Umbilical cord (tissue), 2 donors: Measurements from ENCODE around the gene PDE6A. TPM values are rescaled to one million over a fixed set of nuclear protein-coding genes. Genes with fewer than 3 reads are reported as not detected.

Experiments
- DNase-seq: peaks from one replicate; pipeline ENCODE4 v3.0.0-alpha.2; 2015; ENCODE audit warnings: low spot score
- total RNA-seq: library from RNA; depleted of rRNA; stranded (reverse); fragments of >200 nt; gene quantifications from one replicate; pipeline ENCODE4 v1.2.3, GENCODE V29; 2014; ENCODE audit warnings: low replicate concordance; ENCODE audit not compliant: insufficient read depth

The PDE6A gene
- total RNA-seq, 1 donor from 2014 or later, result 5.3 TPM

DNA sequence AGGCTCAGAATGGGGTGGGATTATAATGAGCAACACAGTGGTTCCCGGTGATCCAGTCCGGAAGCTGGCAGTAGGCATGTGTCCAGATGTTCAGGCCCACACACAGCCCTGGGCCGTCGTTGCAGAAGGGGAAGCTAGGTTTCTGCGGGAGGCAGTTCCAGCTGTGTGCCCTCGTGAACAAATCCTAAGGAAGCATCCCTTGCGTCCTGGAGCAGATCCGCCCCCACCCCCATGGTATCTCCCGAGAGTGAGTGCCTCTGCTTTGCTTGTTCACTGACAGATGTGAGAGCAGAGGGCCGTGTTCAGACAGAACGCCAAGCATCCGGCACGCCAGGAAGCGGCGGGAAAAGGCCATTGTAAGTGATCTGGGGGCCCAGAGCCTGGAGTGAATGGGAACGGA, 104.8 kb downstream of the PDE6A start:
- peak; percentile 48 for DNase-seq

- DNase-seq, result no peak
These were observed 105.5 kb downstream of the PDE6A start for GRCh38 chr5:149838881-149839739.

GRCh38 chr5:149837680-149838269, 106.8 kb downstream of the PDE6A start:
- peak; percentile 57 for DNase-seq

DNA sequence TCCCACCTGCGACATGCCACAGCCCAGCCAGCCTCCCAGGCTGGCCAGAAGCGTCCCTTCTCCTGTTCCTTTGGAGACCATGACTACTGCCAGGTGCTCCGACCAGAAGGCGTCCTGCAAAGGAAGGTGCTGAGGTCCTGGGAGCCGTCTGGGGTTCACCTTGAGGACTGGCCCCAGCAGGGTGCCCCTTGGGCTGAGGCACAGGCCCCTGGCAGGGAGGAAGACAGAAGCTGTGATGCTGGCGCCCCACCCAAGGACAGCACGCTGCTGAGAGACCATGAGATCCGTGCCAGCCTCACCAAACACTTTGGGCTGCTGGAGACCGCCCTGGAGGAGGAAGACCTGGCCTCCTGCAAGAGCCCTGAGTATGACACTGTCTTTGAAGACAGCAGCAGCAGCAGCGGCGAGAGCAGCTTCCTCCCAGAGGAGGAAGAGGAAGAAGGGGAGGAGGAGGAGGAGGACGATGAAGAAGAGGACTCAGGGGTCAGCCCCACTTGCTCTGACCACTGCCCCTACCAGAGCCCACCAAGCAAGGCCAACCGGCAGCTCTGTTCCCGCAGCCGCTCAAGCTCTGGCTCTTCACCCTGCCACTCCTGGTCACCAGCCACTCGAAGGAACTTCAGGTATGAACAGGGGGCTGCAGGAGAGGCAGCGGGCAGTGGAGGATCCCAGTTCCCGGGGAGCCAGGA, 108.0 kb downstream of the PDE6A start:
- DNase-seq, result no peak

GRCh38 chr5:149834246-149834855, 110.2 kb downstream of the PDE6A start:
- peak; percentile 85 for DNase-seq

DNA sequence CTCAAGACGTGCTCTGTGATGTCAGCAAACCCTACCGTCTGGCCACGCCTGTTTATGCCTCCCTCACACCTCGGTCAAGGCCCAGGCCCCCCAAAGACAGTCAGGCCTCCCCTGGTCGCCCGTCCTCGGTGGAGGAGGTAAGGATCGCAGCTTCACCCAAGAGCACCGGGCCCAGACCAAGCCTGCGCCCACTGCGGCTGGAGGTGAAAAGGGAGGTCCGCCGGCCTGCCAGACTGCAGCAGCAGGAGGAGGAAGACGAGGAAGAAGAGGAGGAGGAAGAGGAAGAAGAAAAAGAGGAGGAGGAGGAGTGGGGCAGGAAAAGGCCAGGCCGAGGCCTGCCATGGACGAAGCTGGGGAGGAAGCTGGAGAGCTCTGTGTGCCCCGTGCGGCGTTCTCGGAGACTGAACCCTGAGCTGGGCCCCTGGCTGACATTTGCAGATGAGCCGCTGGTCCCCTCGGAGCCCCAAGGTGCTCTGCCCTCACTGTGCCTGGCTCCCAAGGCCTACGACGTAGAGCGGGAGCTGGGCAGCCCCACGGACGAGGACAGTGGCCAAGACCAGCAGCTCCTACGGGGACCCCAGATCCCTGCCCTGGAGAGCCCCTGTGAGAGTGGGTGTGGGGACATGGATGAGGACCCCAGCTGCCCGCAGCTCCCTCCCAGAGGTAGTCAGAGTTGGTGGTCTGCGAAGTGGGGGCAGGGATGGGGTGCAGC, 111.3 kb downstream of the PDE6A start:
- no peak for DNase-seq

DNA sequence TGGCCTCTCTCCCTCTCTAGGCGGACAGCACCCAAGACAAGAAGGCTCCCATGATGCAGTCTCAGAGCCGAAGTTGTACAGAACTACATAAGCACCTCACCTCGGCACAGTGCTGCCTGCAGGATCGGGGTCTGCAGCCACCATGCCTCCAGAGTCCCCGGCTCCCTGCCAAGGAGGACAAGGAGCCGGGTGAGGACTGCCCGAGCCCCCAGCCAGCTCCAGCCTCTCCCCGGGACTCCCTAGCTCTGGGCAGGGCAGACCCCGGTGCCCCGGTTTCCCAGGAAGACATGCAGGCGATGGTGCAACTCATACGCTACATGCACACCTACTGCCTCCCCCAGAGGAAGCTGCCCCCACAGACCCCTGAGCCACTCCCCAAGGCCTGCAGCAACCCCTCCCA, 112.0 kb downstream of the PDE6A start:
- DNase-seq, result no peak

DNA sequence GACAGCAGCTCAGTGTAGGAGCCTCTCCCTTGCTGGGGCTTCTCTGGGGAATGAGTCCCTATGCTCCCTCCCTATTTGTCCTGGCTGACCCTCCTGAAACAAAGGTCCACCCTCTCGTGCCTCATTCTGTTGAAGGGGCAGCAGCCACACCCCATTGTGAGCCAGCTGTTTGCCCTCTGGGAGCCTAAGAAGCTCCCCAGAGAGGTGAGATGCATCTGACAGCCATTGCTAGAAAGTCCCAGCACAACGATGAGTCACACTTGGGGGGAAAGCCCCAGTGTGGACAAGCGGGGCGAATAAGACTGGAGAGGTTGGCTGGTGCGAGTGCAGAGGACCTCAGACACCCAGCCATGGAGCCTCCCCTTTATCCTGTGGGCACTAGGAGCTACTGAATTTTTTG, 113.1 kb downstream of the PDE6A start:
- no peak for DNase-seq

DNA sequence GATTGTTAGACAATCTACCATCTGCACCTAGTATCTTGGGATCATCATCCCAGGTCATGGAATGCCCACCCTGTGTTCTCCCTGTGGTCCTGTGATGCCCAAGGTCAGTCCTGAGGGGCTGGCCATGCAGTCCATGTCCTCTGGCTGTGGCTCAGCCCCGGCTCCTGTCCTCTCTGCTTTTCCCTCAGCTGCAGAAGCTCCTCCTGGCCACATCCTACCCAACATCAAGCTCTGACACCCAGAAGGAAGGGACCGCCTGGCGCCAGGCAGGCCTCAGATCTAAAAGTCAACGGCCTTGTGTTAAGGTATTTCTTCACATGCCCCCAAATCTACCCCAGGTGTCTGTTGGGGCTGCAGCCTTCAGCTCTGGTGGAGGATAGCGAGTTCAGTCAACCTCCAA, 114.0 kb downstream of the PDE6A start:
- DNase-seq, result no peak

- DNase-seq, result no peak
These were observed 114.6 kb downstream of the PDE6A start for GRCh38 chr5:149829954-149830353.

DNA sequence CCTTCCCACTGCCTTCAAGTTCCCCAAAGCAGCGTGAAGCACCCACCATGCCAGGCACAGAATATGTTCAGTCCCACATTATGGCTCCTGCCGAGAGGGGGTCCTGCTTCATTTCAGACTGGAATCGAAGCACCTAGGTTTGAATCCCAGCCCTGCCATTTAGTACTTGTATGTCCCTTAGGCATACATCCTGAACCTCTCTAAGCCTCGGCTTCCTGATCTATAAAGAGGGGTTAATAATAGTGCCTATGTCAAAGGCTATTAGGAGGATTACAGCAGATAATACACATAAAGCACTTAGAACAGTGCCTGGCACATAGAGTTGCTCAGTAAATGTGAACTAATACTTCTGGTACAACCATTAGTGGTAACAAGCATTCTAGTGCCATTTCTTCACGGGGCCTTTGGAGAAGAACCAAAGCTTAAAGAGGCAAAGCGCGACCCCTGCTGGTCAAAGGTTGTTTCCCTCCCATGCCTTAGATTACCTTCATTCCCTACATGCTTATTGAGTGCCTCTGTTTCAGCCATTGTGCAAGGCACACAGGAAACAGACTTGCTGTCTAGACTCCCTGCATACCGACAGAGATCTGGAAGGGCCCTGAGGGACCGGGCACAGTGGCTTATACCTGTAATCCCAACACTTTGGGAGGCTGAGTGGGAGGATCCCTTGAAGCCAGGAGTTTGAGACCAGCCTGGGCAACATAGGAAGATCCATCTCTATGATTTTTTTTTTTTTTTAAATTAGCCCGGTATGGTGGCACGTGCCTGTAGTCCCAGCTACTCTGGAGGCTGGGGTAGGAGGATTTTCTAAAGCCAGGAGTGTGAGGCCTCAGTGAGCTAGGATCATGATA, 116.2 kb downstream of the PDE6A start:
- DNase-seq, result peak; percentile 94

DNA sequence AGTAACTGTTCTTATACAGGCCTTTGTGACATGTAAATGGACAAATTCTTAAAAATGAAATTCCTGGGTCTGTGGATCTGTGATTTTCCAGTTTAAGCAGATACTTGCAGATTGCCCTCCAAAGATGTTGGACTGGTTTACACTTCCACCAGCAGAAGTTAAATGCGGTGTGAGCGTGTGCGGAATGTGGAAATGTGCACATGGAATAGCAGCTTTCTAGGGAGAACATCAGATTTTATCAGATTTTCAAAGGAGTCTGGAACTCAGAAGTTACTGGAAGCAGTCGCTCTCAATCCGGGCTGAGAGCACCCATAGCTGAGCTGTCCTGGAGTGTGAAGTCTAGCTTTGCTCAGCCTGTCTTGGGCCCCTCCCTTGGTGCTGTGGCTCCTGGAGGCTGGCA, 117.0 kb downstream of the PDE6A start:
- no peak for DNase-seq

DNA sequence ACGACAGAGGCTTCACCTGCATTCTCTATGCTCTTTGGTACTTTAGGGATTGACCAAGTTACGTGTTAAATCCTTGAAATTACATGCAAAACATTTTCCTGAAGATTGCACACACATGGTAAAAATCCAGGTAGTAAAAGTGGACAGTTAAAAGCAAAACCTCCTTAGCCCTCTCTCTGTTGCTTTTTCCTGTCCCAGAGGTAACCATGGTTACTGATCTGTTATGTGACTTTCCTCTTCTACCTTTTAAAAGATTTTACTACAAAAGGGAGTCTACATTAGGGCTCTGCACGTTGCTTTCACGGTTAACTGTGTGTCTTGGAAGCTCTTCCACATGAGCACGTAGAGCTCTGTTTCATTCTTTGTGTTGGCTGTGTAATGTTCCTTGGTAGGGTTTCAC, 117.5 kb downstream of the PDE6A start:
- DNase-seq, result no peak

GRCh38 chr5:149826574-149826973, 118.0 kb downstream of the PDE6A start:
- DNase-seq, result no peak

GRCh38 chr5:149824846-149825245, 119.7 kb downstream of the PDE6A start:
- no peak for DNase-seq

DNA sequence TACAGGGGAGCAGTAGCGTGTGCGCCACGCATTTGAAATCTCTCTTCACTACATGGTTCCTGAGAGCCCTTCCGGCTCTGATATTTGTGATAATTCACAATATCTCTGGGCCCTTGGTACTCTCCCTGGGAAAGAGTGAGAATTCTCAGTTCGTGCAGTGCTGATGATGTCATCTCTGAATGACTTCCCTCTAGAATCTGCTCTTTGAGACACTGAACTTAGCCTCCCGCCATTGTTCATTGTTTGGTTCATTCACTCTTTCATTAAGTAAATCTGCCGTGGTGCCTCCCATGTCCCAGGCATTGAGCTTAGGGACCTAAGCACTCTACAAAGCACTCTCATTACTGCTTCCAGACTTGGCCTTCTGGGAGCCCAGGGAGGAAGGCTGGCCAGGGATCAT, 120.5 kb downstream of the PDE6A start:
- no peak for DNase-seq

GRCh38 chr5:149823375-149823774, 121.2 kb downstream of the PDE6A start:
- DNase-seq, result no peak

DNA sequence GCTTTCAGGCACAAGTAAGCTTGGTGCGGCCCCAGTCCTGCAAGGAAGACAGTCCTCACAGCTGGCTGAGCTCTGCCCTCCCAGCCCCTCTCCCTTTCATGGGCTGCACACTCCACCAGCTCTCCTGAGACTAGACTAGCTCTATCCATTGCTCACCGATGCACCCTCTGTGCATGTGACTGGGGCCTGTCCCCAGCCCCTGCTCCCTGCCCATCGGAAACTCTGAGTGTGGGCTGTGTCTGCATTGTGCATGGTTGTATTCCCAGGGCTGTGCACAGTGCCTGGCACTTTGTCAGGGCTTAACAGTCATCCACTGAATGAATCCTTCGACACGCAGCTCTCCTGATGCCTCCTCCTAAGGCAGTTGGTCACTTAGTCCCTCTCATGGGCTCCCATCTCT, 122.3 kb downstream of the PDE6A start:
- DNase-seq, result no peak

DNA sequence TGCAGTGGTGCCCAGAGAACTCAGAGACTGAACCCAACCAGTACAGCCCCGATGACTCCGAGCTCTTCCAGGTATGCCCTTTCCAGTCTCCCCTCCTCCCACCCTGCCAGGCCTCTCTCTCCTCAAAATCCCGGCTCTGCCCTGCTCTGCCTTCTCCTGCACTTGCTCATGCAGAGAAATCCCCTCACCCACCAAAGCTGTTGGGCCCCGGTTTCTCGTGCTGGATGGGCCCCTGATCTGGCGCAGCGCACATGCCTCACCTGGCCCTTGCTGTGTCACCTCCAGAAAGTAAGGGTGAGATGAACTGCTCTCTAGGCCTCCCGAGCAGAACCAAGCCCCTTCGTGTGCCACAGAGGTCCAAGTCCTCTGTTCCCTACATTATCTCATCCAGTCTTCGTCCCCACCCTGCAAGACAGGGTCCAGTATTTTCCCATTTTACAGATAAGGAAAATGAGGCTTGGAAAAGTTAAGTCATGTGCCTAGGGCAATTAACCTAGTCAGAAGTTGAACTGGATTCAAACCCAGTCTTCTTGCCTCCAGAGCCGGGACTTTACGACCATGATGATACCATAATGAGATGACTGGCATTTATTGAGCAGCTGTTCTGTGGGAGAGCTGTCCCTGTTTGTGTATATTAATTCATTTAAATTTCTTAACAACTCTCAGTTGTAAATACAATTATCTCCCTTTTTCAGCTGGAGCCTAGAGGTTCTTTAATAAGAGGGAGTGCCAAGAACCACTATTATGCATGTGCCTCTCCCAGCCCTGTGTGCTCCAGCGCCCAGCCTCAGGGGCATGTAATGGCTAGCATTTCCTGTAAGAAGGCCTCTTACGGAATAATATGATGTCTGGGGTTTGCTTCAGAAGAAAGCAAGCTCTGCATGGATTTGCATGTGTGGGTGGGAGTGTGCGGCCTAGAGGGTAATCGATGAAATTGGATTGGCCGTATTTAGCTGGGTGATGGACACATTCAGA, 123.8 kb downstream of the PDE6A start:
- DNase-seq, result no peak
